IMR-90 (cell line): ENCODE measurements around the gene MTF2.

Source experiments
- BHLHE40 ChIP-seq: fragments of 150-350 bp; IDR thresholded peaks from 2 replicates; pipeline ENCODE4 v1.6.1; 2016; ENCODE audit warnings: mild to moderate bottlenecking, low read depth, low read length
- CEBPB ChIP-seq: IDR thresholded peaks from 2 replicates; pipeline ENCODE4 v1.6.1; 2012; ENCODE audit warnings: low read depth, low read length, improper control_type of control experiment
- CHD1 ChIP-seq: IDR thresholded peaks from 2 replicates; pipeline ENCODE4 v1.6.1; 2012; ENCODE audit warnings: low read depth, low read length, improper control_type of control experiment
- MAFK ChIP-seq: IDR thresholded peaks from 2 replicates; pipeline ENCODE4 v1.6.1; 2012; ENCODE audit warnings: low read depth, low read length, improper control_type of control experiment
- MAZ ChIP-seq: IDR thresholded peaks from 2 replicates; pipeline ENCODE4 v1.6.1; 2012; ENCODE audit warnings: low read depth, mild to moderate bottlenecking, low read length, improper control_type of control experiment, moderate library complexity, borderline replicate concordance
- NFE2L2 ChIP-seq: fragments of 150-350 bp; IDR thresholded peaks from 2 replicates; pipeline ENCODE4 v1.6.1; 2016; ENCODE audit warnings: low read depth, mild to moderate bottlenecking, low read length
- POLR2A ChIP-seq: IDR thresholded peaks from 2 replicates; pipeline ENCODE4 v1.6.1; 2012; ENCODE audit warnings: mild to moderate bottlenecking, low read depth, low read length
- RAD21 ChIP-seq: IDR thresholded peaks from 2 replicates; pipeline ENCODE4 v1.6.1; 2012; ENCODE audit warnings: low read length, improper control_type of control experiment
- RCOR1 ChIP-seq: IDR thresholded peaks from 2 replicates; pipeline ENCODE4 v1.6.1; 2012; ENCODE audit warnings: mild to moderate bottlenecking, low read length, improper control_type of control experiment; ENCODE audit not compliant: insufficient replicate concordance
- RFX5 ChIP-seq: IDR thresholded peaks from 2 replicates; pipeline ENCODE4 v1.8.0; 2012; ENCODE audit warnings: low read depth, mild to moderate bottlenecking, low read length, moderate library complexity
- SMC3 ChIP-seq: fragments of 150-350 bp; IDR thresholded peaks from 2 replicates; pipeline ENCODE4 v1.6.1; 2016; ENCODE audit warnings: low read depth, mild to moderate bottlenecking, antibody characterized with exemption, low read length, moderate library complexity
- TF ChIP-seq, protein P1 (sequence below): conservative IDR thresholded peaks from 2 replicates; pipeline ENCODE4 v1.5.1; 2012; ENCODE audit warnings: mild to moderate bottlenecking, low read depth, low read length, improper control_type of control experiment
- TF ChIP-seq, protein P2 (sequence below): fragments of 150-350 bp; IDR thresholded peaks from 2 replicates; pipeline ENCODE4 v1.6.1; 2016; ENCODE audit warnings: low read depth, mild to moderate bottlenecking, low read length, moderate library complexity, borderline replicate concordance
- TF ChIP-seq, protein P3 (sequence below): fragments of 150-350 bp; IDR thresholded peaks from 2 replicates; pipeline ENCODE4 v1.6.1; 2017; ENCODE audit warnings: mild to moderate bottlenecking, antibody characterized with exemption, low read length, low read depth

DNA sequence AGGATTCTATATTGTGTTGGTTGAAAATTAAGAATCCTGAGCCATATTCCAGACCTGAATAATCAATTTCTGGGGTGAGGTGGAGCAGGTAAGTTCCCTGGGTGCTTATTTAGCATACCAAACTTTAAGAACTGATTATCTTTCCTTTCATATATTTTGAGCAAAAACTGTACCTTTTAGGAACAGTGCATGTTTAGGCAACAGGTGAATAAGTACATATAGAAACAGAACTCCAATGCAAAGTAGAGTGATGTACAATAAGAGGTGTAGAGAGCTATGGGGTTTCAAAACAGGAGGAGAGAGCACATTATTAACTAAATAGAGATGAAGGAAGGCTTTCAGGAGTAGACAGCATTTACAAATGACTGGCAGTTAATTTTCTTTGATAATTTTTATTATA is 72.4 kb downstream of the MTF2 start:
- TF ChIP-seq POLR2A, result no peak
- TF ChIP-seq CHD1, result no peak
- TF ChIP-seq, protein P1, sequence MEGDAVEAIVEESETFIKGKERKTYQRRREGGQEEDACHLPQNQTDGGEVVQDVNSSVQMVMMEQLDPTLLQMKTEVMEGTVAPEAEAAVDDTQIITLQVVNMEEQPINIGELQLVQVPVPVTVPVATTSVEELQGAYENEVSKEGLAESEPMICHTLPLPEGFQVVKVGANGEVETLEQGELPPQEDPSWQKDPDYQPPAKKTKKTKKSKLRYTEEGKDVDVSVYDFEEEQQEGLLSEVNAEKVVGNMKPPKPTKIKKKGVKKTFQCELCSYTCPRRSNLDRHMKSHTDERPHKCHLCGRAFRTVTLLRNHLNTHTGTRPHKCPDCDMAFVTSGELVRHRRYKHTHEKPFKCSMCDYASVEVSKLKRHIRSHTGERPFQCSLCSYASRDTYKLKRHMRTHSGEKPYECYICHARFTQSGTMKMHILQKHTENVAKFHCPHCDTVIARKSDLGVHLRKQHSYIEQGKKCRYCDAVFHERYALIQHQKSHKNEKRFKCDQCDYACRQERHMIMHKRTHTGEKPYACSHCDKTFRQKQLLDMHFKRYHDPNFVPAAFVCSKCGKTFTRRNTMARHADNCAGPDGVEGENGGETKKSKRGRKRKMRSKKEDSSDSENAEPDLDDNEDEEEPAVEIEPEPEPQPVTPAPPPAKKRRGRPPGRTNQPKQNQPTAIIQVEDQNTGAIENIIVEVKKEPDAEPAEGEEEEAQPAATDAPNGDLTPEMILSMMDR, result no peak
- TF ChIP-seq BHLHE40, result no peak
- no peak for TF ChIP-seq SMC3
- no peak for TF ChIP-seq MAZ
- TF ChIP-seq, protein P2, sequence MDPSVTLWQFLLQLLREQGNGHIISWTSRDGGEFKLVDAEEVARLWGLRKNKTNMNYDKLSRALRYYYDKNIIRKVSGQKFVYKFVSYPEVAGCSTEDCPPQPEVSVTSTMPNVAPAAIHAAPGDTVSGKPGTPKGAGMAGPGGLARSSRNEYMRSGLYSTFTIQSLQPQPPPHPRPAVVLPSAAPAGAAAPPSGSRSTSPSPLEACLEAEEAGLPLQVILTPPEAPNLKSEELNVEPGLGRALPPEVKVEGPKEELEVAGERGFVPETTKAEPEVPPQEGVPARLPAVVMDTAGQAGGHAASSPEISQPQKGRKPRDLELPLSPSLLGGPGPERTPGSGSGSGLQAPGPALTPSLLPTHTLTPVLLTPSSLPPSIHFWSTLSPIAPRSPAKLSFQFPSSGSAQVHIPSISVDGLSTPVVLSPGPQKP, result no peak
- no peak for TF ChIP-seq RAD21
- TF ChIP-seq, protein P3, sequence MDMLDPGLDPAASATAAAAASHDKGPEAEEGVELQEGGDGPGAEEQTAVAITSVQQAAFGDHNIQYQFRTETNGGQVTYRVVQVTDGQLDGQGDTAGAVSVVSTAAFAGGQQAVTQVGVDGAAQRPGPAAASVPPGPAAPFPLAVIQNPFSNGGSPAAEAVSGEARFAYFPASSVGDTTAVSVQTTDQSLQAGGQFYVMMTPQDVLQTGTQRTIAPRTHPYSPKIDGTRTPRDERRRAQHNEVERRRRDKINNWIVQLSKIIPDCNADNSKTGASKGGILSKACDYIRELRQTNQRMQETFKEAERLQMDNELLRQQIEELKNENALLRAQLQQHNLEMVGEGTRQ, result no peak
- no peak for TF ChIP-seq RFX5
- TF ChIP-seq RCOR1, result no peak
- no peak for TF ChIP-seq CEBPB
- no peak for TF ChIP-seq MAFK
- no peak for TF ChIP-seq NFE2L2
